ENCODE results near the gene RNF217.

- no peak for TF ChIP-seq TEAD4 (CRISPR knock-in tag; IDR thresholded peaks at IDR 0.05)
- TF ChIP-seq SP1 (CRISPR knock-in tag; conservative IDR thresholded peaks at IDR 0.05), result no peak
- TF ChIP-seq JUN (CRISPR knock-in tag; IDR thresholded peaks at IDR 0.05), result no peak
- TF ChIP-seq CTCF (IDR thresholded peaks at IDR 0.05), result no peak
Observed at GRCh38 chr6:124991764-124992295, 29.6 kb downstream of the RNF217 start.

All from WTC11 (cell line).